SK-N-SH (cell line): Measurements from ENCODE around the gene LMNTD2. TPM values are rescaled to one million over a fixed set of nuclear protein-coding genes. Genes with fewer than 3 reads are reported as not detected.

ENCODE experiments used
- CTCF ChIA-PET: fragments of 300-600, 350-600 bp; formaldehyde crosslinking; extraction: SDS; loops from one replicate; lab custom pipeline; 2021; lab: Yijun Ruan, JAX
- POLR2A ChIA-PET: fragments of 350-600 bp; sonication (Branson Sonifier 250); formaldehyde crosslinking; extraction: SDS; loops from one replicate; lab custom pipeline; 2020; ENCODE audit warnings: antibody characterized with exemption, inconsistent platforms; lab: Yijun Ruan, JAX
- DNase-seq: peaks from one replicate; pipeline ENCODE4 v3.0.0; 2012
- H2AFZ ChIP-seq: fragments of 200-600 bp; sonication (generic); 2 replicates; pipeline ENCODE4 v1.8.1; 2016; ENCODE audit warnings: antibody characterized with exemption, mild to moderate bottlenecking, low read depth
- H3F3A ChIP-seq: fragments of 200-600 bp; sonication (generic); replicated peaks from 2 replicates; pipeline ENCODE3; 2016; ENCODE audit warnings: antibody characterized with exemption, mild to moderate bottlenecking; ENCODE audit not compliant: insufficient read depth
- H3K27ac ChIP-seq, 2 experiments: fragments of 200-500 bp in 1 of 2; fragments of 200-600 bp in 1 of 2; sonication (Bioruptor generic) in 1 of 2; sonication (generic), shearing (Covaris generic) in 1 of 2; 2 replicates each; pipeline versions ENCODE4 v1.5.1 to v1.6.1; 2014 to 2016; ENCODE audit warnings: low read depth in 2 of 2, inconsistent platforms in 1 of 2, low read length in 1 of 2, mild to moderate bottlenecking in 1 of 2, mixed read lengths in 1 of 2
- H3K27me3 ChIP-seq: fragments of 200-600 bp; sonication (generic), shearing (Covaris generic); 2 replicates; pipeline ENCODE4 v1.6.1; 2016; ENCODE audit warnings: mixed run types; ENCODE audit not compliant: insufficient read depth
- H3K36me3 ChIP-seq, 2 experiments: fragments of 200-500 bp in 1 of 2; fragments of 200-600 bp in 1 of 2; sonication (Bioruptor generic) in 1 of 2; sonication (generic) in 1 of 2; replicated peaks in 1 of 2; 2 replicates each; pipeline versions ENCODE3 to v1.5.1; 2014 to 2016; ENCODE audit warnings: low read length in 1 of 2, mild to moderate bottlenecking in 1 of 2; ENCODE audit not compliant: insufficient read depth in 2 of 2, control insufficient read depth in 1 of 2
- H3K4me1 ChIP-seq, 2 experiments: fragments of 200-500 bp in 1 of 2; fragments of 200-600 bp in 1 of 2; sonication (Bioruptor generic) in 1 of 2; sonication (generic), shearing (Covaris generic) in 1 of 2; 2 replicates each; pipeline versions ENCODE4 v1.5.1 to v1.6.1; 2014 to 2016; ENCODE audit warnings: low read depth in 1 of 2, low read length in 1 of 2, mixed run types in 1 of 2; ENCODE audit not compliant: insufficient read depth in 2 of 2, control insufficient read depth in 1 of 2
- H3K4me2 ChIP-seq: fragments of 200-600 bp; sonication (generic), shearing (Covaris generic); 2 replicates; pipeline ENCODE4 v1.6.1; 2017; ENCODE audit warnings: mixed run types
- H3K4me3 ChIP-seq, 2 experiments: fragments of 200-500 bp in 1 of 2; fragments of 200-600 bp in 1 of 2; sonication (Bioruptor generic) in 1 of 2; sonication (generic), shearing (Covaris generic) in 1 of 2; 2 replicates each; pipeline versions ENCODE4 v1.5.1 to v1.8.1; 2014 to 2016; ENCODE audit warnings: low read depth in 2 of 2, inconsistent platforms in 1 of 2, low read length in 1 of 2, mild to moderate bottlenecking in 1 of 2, mixed read lengths in 1 of 2, moderate library complexity in 1 of 2
- H3K79me2 ChIP-seq: fragments of 200-600 bp; sonication (generic); 2 replicates; pipeline ENCODE4 v1.8.1; 2017; ENCODE audit warnings: mild to moderate bottlenecking; ENCODE audit not compliant: insufficient read depth
- H3K9ac ChIP-seq: fragments of 200-600 bp; sonication (generic); 2 replicates; pipeline ENCODE4 v1.6.1; 2017; ENCODE audit warnings: mixed run types
- H3K9me2 ChIP-seq: fragments of 200-600 bp; sonication (generic); 2 replicates; pipeline ENCODE4 v1.6.1; 2017; ENCODE audit warnings: mixed run types
- H3K9me3 ChIP-seq: fragments of 200-600 bp; sonication (generic); 2 replicates; pipeline ENCODE4 v1.6.1; 2017; ENCODE audit warnings: mixed run types, mild to moderate bottlenecking, moderate library complexity
- H4K20me1 ChIP-seq: fragments of 200-600 bp; sonication (generic); 2 replicates; pipeline ENCODE4 v1.6.1; 2017; ENCODE audit warnings: mild to moderate bottlenecking, mixed run types; ENCODE audit not compliant: insufficient read depth
- FOSL2 ChIP-seq: IDR thresholded peaks from 2 replicates; pipeline ENCODE4 v1.4.0; 2012; ENCODE audit warnings: low read depth, mild to moderate bottlenecking, moderate library complexity, borderline replicate concordance
- FOXJ3 ChIP-seq: sonication (generic); formaldehyde crosslinking; IDR thresholded peaks from 2 replicates; pipeline ENCODE4 v1.5.1; 2020; ENCODE audit warnings: mild to moderate bottlenecking, missing genetic modification reagents
- FOXM1 ChIP-seq: IDR thresholded peaks from 2 replicates; pipeline ENCODE4 v1.4.0; 2012; ENCODE audit warnings: low read depth, mild to moderate bottlenecking
- GATA2 ChIP-seq: sonication (generic); formaldehyde crosslinking; IDR thresholded peaks from 2 replicates; pipeline ENCODE4 v1.5.0; 2020; ENCODE audit warnings: mild to moderate bottlenecking, missing genetic modification reagents
- MXI1 ChIP-seq: IDR thresholded peaks from 2 replicates; pipeline ENCODE4 v1.6.1; 2012; ENCODE audit warnings: mild to moderate bottlenecking, low read depth, low read length, improper control_type of control experiment
- NFIC ChIP-seq: IDR thresholded peaks from 2 replicates; pipeline ENCODE4 v1.4.0; 2012; ENCODE audit warnings: borderline replicate concordance
- POLR2AphosphoS5 ChIP-seq: IDR thresholded peaks from 2 replicates; pipeline ENCODE4 v1.6.1; 2012; ENCODE audit warnings: low read depth, low read length
- RFX5 ChIP-seq: IDR thresholded peaks from 2 replicates; pipeline ENCODE4 v1.6.1; 2012; ENCODE audit warnings: mild to moderate bottlenecking, improper control_type of control experiment, low read length
- RXRA ChIP-seq: IDR thresholded peaks from 2 replicates; pipeline ENCODE4 v1.4.0; 2012; ENCODE audit warnings: low read depth, mild to moderate bottlenecking, borderline replicate concordance
- SMC3 ChIP-seq: IDR thresholded peaks from 2 replicates; pipeline ENCODE4 v1.6.1; 2012; ENCODE audit warnings: low read depth, low read length, improper control_type of control experiment
- TAF1 ChIP-seq: IDR thresholded peaks from 2 replicates; pipeline ENCODE4 v1.6.1; 2012; ENCODE audit warnings: low read depth, mild to moderate bottlenecking, low read length, moderate library complexity, borderline replicate concordance
- TEAD4 ChIP-seq: IDR thresholded peaks from 2 replicates; pipeline ENCODE4 v1.4.0; 2012; ENCODE audit warnings: mild to moderate bottlenecking, borderline replicate concordance; ENCODE audit not compliant: insufficient read depth
- WGBS: methylation state at CpG from one replicate; pipeline ENCODE4 v1.1.6; 2017; ENCODE audit warnings: low lambda C conversion rate; 5-methylcytosine and 5-hydroxymethylcytosine counted together
- polyA plus RNA-seq, 3 experiments: library from polyadenylated mRNA; depleted of rRNA; stranded (reverse); fragments of >200 nt; gene quantifications; 2 replicates each; pipeline ENCODE4 v1.2.3, GENCODE V29; 2012
- TF ChIP-seq, protein P1 (sequence below): IDR thresholded peaks from 2 replicates; pipeline ENCODE4 v1.4.0; 2012; ENCODE audit warnings: low read depth
- TF ChIP-seq, protein P2 (sequence below): fragments of 150-350 bp; IDR thresholded peaks from 2 replicates; pipeline ENCODE4 v1.6.1; 2016; ENCODE audit warnings: mild to moderate bottlenecking, low read depth, low read length
- TF ChIP-seq, protein P3 (sequence below): fragments of 150-350 bp; IDR thresholded peaks from 2 replicates; pipeline ENCODE4 v1.6.1; 2017; ENCODE audit warnings: antibody characterized with exemption, low read length, low read depth, borderline replicate concordance
- TF ChIP-seq, protein P4 (sequence below): IDR thresholded peaks from 2 replicates; pipeline ENCODE4 v1.6.1; 2012; ENCODE audit warnings: mild to moderate bottlenecking, low read depth, low read length, moderate library complexity
- TF ChIP-seq, protein P5 (sequence below): IDR thresholded peaks from 2 replicates; pipeline ENCODE4 v1.4.0; 2012; ENCODE audit warnings: low read depth, borderline replicate concordance

The LMNTD2 gene
- polyA plus RNA-seq, 1 of the 3 experiments (the other 2 are of a cell fraction): 2.4 TPM

DNA sequence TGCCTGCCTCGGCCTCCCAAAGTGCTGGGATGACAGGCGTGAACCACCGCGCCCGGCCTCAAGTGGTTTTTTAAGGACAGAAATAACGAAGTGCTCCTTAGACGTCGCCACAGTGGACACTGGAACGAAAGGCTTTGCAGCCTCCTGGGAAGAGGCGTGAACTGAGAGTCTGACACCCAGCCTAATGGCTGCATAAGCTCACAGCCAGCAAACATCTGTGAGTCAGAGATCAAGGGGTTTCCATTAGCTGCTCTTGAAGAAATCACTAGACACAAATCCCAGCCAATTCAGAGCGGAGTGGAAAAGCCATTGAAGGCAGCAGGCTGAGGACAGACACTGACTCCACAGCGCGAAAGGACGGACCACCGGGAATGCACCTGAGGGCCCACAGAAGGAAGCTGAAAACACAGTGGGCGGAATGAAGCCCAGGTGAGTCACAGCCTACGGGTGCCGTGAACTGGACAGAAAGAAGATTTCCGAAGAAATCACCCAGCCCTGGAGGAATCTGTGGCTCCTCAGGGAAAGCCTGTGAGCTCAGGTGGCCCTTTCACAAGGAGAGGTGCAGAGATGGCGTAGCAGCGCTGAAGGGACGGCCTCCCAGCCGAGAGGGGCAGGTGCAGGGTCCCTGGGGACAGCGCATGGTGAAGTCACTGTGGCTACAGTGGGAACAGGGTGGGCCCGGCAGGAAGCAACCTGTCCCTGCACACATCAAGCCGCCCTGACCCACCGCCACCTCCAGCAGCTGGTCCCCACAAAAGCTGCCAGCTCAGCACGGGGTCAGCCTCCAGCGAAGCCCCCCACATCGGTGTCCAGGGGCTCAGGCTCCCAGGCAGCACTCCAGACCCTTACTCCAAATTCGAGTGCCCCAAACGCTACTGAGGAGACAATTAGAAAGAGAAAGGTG, 11.6 kb downstream of the LMNTD2 start:
- Histone ChIP-seq H3K27ac (no peak overlapping the region), H4K20me1 (no peaks in the 10 kb centered on the region), H3F3A (no peaks in the 10 kb centered on the region), H3K27me3 (no peaks in the 10 kb centered on the region), H3K9me2 (no peaks in the 10 kb centered on the region), H3K79me2 (no peaks in the 10 kb centered on the region), H3K4me1 (peaks cover 0 to 4% of the 10 kb centered on the region in 2 experiments; a peak in 1 of 4 replicates), H3K9me3 (no peaks in the 10 kb centered on the region), H3K9ac (no peak overlapping the region), H3K4me2 (no peak overlapping the region), H2AFZ (no peak overlapping the region), H3K4me3 (no peak overlapping the region), H3K36me3 (no peaks in the 10 kb centered on the region)
- TF ChIP-seq, protein P1, sequence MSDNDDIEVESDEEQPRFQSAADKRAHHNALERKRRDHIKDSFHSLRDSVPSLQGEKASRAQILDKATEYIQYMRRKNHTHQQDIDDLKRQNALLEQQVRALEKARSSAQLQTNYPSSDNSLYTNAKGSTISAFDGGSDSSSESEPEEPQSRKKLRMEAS: no peak
- TF ChIP-seq FOSL2: no peak
- TF ChIP-seq, protein P2, sequence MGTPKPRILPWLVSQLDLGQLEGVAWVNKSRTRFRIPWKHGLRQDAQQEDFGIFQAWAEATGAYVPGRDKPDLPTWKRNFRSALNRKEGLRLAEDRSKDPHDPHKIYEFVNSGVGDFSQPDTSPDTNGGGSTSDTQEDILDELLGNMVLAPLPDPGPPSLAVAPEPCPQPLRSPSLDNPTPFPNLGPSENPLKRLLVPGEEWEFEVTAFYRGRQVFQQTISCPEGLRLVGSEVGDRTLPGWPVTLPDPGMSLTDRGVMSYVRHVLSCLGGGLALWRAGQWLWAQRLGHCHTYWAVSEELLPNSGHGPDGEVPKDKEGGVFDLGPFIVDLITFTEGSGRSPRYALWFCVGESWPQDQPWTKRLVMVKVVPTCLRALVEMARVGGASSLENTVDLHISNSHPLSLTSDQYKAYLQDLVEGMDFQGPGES: no peak
- no peak for TF ChIP-seq TEAD4
- no peak for TF ChIP-seq GATA2
- TF ChIP-seq, protein P3, sequence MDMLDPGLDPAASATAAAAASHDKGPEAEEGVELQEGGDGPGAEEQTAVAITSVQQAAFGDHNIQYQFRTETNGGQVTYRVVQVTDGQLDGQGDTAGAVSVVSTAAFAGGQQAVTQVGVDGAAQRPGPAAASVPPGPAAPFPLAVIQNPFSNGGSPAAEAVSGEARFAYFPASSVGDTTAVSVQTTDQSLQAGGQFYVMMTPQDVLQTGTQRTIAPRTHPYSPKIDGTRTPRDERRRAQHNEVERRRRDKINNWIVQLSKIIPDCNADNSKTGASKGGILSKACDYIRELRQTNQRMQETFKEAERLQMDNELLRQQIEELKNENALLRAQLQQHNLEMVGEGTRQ: no peak
- TF ChIP-seq FOXJ3: no peak
- no peak for TF ChIP-seq FOXM1
- no peak for TF ChIP-seq MXI1
- TF ChIP-seq RXRA: no peak
- TF ChIP-seq SMC3: no peak
- TF ChIP-seq, protein P4, sequence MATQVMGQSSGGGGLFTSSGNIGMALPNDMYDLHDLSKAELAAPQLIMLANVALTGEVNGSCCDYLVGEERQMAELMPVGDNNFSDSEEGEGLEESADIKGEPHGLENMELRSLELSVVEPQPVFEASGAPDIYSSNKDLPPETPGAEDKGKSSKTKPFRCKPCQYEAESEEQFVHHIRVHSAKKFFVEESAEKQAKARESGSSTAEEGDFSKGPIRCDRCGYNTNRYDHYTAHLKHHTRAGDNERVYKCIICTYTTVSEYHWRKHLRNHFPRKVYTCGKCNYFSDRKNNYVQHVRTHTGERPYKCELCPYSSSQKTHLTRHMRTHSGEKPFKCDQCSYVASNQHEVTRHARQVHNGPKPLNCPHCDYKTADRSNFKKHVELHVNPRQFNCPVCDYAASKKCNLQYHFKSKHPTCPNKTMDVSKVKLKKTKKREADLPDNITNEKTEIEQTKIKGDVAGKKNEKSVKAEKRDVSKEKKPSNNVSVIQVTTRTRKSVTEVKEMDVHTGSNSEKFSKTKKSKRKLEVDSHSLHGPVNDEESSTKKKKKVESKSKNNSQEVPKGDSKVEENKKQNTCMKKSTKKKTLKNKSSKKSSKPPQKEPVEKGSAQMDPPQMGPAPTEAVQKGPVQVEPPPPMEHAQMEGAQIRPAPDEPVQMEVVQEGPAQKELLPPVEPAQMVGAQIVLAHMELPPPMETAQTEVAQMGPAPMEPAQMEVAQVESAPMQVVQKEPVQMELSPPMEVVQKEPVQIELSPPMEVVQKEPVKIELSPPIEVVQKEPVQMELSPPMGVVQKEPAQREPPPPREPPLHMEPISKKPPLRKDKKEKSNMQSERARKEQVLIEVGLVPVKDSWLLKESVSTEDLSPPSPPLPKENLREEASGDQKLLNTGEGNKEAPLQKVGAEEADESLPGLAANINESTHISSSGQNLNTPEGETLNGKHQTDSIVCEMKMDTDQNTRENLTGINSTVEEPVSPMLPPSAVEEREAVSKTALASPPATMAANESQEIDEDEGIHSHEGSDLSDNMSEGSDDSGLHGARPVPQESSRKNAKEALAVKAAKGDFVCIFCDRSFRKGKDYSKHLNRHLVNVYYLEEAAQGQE: no peak
- TF ChIP-seq POLR2AphosphoS5: no peak
- TF ChIP-seq, protein P5, sequence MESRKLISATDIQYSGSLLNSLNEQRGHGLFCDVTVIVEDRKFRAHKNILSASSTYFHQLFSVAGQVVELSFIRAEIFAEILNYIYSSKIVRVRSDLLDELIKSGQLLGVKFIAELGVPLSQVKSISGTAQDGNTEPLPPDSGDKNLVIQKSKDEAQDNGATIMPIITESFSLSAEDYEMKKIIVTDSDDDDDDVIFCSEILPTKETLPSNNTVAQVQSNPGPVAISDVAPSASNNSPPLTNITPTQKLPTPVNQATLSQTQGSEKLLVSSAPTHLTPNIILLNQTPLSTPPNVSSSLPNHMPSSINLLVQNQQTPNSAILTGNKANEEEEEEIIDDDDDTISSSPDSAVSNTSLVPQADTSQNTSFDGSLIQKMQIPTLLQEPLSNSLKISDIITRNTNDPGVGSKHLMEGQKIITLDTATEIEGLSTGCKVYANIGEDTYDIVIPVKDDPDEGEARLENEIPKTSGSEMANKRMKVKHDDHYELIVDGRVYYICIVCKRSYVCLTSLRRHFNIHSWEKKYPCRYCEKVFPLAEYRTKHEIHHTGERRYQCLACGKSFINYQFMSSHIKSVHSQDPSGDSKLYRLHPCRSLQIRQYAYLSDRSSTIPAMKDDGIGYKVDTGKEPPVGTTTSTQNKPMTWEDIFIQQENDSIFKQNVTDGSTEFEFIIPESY: no peak
- TF ChIP-seq NFIC: no peak
- TF ChIP-seq RFX5: no peak
- TF ChIP-seq TAF1: no peak
- 78% methylated on average over 30 of the region's 32 CpGs for WGBS
- no peak for DNase-seq
- POLR2A ChIA-PET: no interaction called here
- CTCF ChIA-PET: interaction anchor here (1.5 kb wide), 1 partner anchor 179 kb away, joined by 7 read pairs; no protein-coding TSS in a partner anchor
